8988T (cell line): ENCODE measurements around the gene DEPDC5.
"Not testable (repeated sequence)": the region's sequence is repeated elsewhere in the genome, so short reads cannot be mapped to it uniquely, and the experiment has no call there.

Experiments
- DNase-seq: peaks from one replicate; pipeline ENCODE4 v3.0.0; 2011

DEPDC5 gene

GRCh38 chr22:31815383-31815814, 61.6 kb downstream of the DEPDC5 start:
- DNase-seq = not testable (repeated sequence)

GRCh38 chr22:31816750-31817149, 62.9 kb downstream of the DEPDC5 start:
- DNase-seq = no peak

- DNase-seq = no peak
These were observed 64.9 kb downstream of the DEPDC5 start for GRCh38 chr22:31818481-31819392.

GRCh38 chr22:31820655-31821054, 66.8 kb downstream of the DEPDC5 start:
- DNase-seq = no peak

GRCh38 chr22:31821572-31821971, 67.8 kb downstream of the DEPDC5 start:
- no peak for DNase-seq

GRCh38 chr22:31822523-31822922, 68.7 kb downstream of the DEPDC5 start:
- DNase-seq = no peak

- no peak for DNase-seq
These were observed 71.7 kb downstream of the DEPDC5 start for GRCh38 chr22:31825513-31825912.

- DNase-seq = no peak
These were observed 72.6 kb downstream of the DEPDC5 start for GRCh38 chr22:31826443-31826842.

GRCh38 chr22:31828739-31829138, 74.9 kb downstream of the DEPDC5 start:
- DNase-seq = no peak

- peak; percentile 21 for DNase-seq
These were observed 75.7 kb downstream of the DEPDC5 start for GRCh38 chr22:31829505-31829904.

- DNase-seq = no peak
These were observed 76.9 kb downstream of the DEPDC5 start for GRCh38 chr22:31830721-31831070.

GRCh38 chr22:31833930-31834329, 80.1 kb downstream of the DEPDC5 start:
- DNase-seq = no peak

- no peak for DNase-seq
These were observed 82.2 kb downstream of the DEPDC5 start for GRCh38 chr22:31836010-31836409.

- DNase-seq = no peak
These were observed 85.1 kb downstream of the DEPDC5 start for GRCh38 chr22:31838917-31839316.

GRCh38 chr22:31839986-31840385, 86.2 kb downstream of the DEPDC5 start:
- DNase-seq = no peak

- DNase-seq = no peak
These were observed 86.8 kb downstream of the DEPDC5 start for GRCh38 chr22:31840585-31840984.

- no peak for DNase-seq
These were observed 87.4 kb downstream of the DEPDC5 start for GRCh38 chr22:31841078-31841827.

GRCh38 chr22:31843526-31843925, 89.7 kb downstream of the DEPDC5 start:
- DNase-seq = no peak

- DNase-seq = no peak
These were observed 91.1 kb downstream of the DEPDC5 start for GRCh38 chr22:31844941-31845340.

- DNase-seq = no peak
These were observed 92.6 kb downstream of the DEPDC5 start for GRCh38 chr22:31846161-31847115.

- no peak for DNase-seq
These were observed 94.6 kb downstream of the DEPDC5 start for GRCh38 chr22:31848411-31848810.

- DNase-seq = no peak
These were observed 96.3 kb downstream of the DEPDC5 start for GRCh38 chr22:31850135-31850534.
